ENCODE measurements around the gene ELFN1. TPM values are rescaled to one million over a fixed set of nuclear protein-coding genes. Genes with fewer than 3 reads are reported as not detected.
A peak's percentile ranks its signal among the peaks of the same experiment; 100 is the strongest.

Gene ELFN1
- total RNA-seq, 1 donor from 2014 or later, result 1.4 TPM

DNA sequence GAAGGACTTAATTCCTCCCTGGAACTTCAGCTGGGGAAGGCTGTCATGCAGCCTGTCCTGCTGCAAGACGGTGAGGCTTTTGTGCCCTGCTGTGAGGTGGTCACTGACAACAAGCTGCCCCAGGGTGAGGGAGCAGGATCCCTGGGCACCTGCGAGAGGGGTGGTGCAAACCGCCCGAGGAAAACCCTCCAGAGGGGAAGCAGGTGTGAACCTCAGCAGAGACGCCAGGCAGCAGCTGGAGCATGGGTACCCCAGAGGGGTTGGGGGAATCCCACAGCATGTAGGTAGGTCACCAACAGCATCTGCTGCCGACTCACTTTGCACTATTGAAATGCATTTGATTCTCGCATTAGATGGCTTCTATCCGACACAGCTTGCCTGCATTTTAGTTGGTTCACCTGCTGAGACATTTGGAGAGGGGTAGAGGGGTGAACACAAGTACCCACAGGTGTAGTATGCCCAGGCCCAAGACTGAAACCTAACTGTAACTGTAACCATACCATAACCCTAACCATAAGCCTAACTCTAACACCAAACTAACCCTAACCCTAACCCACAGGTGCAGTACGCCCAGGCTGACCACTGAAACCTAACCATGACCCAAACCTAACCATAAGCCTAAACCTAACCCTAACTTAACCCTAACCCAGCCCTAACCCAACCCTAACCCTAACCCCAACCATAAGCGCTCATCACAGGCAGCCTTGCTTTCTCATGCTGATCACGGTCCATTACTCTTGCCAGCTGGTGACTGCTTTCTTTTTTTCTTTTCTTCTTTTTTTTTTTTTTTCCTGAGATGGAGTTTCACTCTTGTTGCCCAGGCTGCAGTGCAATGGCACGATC lies 85.9 kb downstream of the ELFN1 start:
- DNase-seq (no peak), ATAC-seq (no peak)
- Histone ChIP-seq H3K36me3 (no peaks in the 10 kb centered on the region), H3K27ac (no peak overlapping the region), H3K9me3 (no peaks in the 10 kb centered on the region), H3K4me1 (no peaks in the 10 kb centered on the region), H3K27me3 (ENCODE audit: low read depth) (peaks cover 5% of the 10 kb centered on the region), H3K4me3 (no peak overlapping the region)
- intact Hi-C loops (cut with DNase I), result no loop called here
- TF ChIP-seq, protein P1, sequence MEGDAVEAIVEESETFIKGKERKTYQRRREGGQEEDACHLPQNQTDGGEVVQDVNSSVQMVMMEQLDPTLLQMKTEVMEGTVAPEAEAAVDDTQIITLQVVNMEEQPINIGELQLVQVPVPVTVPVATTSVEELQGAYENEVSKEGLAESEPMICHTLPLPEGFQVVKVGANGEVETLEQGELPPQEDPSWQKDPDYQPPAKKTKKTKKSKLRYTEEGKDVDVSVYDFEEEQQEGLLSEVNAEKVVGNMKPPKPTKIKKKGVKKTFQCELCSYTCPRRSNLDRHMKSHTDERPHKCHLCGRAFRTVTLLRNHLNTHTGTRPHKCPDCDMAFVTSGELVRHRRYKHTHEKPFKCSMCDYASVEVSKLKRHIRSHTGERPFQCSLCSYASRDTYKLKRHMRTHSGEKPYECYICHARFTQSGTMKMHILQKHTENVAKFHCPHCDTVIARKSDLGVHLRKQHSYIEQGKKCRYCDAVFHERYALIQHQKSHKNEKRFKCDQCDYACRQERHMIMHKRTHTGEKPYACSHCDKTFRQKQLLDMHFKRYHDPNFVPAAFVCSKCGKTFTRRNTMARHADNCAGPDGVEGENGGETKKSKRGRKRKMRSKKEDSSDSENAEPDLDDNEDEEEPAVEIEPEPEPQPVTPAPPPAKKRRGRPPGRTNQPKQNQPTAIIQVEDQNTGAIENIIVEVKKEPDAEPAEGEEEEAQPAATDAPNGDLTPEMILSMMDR (IDR thresholded peaks at IDR 0.05), result no peak

DNA sequence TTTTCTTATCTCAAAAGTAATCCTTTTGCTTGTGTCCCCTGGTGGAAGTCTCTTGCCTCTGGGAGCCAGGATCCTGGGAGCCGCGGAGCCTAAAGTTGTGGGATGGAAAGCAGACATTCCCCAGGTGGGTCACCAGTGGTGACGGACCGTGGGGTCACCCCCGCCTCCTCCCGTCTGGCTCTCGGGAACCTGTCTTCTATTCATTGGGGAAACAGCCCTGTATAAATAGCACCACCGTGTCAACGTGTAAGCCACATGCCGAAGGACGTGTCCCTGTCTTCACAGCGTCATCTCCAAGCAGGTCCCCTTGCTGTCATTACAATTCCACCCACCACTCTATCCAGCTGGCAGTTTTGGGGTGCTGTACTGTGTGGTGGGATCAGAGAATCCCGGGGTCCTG lies 87.5 kb downstream of the ELFN1 start:
- no peaks in the 10 kb centered on the region for H3K36me3 ChIP-seq
- TF ChIP-seq, protein P1 (IDR thresholded peaks at IDR 0.05), result no peak
- peaks cover 5% of the 10 kb centered on the region for H3K27me3 ChIP-seq (ENCODE audit: low read depth)
- no peak for DNase-seq
- H3K4me1 ChIP-seq, result no peaks in the 10 kb centered on the region
- H3K4me3 ChIP-seq, result no peak overlapping the region
- no peaks in the 10 kb centered on the region for H3K9me3 ChIP-seq
- no peak for ATAC-seq
- no peak overlapping the region for H3K27ac ChIP-seq
- intact Hi-C loops (cut with DNase I), result no loop called here

DNA sequence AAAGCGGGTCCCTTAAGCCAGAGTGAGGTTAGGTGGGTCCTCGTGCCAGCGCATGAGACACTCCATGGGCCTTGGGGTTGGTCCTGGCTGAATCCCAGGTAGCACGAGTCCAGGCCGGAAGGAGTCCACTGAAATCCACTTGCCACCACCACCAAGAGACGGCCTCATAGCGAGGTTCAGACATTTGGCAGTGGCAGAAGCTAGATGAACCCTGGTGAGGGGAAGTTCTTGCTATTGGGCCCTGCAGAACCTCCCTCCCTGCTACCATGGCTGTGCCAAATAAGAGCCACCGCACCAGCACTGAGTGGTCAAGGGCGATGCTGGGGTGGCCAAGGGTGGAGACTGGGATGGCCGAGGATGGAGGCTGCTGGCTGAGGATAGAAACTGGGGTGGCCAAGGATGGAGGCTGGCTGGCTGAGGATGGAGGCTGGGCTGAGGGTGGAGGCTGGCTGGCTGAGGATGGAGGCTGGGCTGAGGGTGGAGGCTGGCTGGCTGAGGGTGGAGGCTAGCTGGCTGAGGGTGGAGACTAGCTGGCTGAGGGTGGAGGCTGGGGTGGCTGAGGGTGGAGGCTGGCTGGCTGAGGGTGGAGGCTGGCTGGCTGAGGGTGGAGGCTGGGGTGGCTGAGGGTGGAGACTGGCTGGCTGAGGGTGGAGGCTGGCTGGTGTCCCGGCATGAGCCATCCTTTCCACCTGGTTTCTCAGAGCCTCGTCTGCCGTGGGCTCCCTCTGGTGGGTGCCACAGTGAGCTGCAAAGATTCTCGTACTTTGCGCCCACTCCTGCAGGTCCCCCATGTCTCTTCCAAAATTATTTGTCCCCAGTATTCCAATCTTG lies 88.2 kb downstream of the ELFN1 start:
- intact Hi-C loops (cut with DNase I), result no loop called here
- H3K36me3 ChIP-seq, result no peaks in the 10 kb centered on the region
- H3K4me1 ChIP-seq, result no peaks in the 10 kb centered on the region
- DNase-seq, result peak; percentile 46
- H3K9me3 ChIP-seq, result no peaks in the 10 kb centered on the region
- ATAC-seq, result no peak
- TF ChIP-seq, protein P1 (IDR thresholded peaks at IDR 0.05), result no peak
- H3K27me3 ChIP-seq (ENCODE audit: low read depth), result peaks cover 5% of the 10 kb centered on the region
- no peak overlapping the region for H3K27ac ChIP-seq
- no peak overlapping the region for H3K4me3 ChIP-seq

DNA sequence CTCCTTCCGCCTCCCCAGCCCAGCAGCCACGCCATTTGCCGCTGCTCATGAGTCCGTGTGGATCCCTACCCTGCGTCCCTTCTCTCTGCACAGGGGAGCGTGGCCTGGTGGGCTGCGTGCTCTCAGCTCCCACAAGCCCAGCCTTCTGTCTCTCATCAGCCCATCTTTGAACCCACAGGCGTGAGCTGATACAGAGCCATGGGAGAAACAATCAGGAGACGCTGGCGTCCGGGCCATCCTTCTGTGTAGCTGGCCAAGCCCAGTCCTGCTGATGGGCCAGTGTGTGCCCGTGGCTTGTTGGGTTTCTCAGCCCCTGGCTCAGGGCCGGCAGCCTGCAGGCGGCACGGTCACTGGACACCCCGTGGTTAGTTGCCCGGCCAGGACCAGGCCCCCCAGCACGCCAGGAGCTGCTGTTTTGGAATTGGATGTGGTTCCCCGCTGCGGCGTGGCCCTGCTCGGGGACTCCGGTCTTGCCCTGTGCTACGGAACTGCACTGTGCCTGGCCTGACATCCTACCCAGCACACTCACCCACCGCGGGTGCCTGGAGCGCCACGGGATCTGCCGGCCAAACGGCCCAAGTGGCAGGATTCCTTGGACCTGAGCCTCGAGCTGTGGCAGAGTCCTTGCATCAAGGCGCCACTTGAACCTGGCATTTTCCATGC lies 88.9 kb downstream of the ELFN1 start:
- Histone ChIP-seq H3K9me3 (peaks cover 2% of the 10 kb centered on the region), H3K4me3 (no peak overlapping the region), H3K27ac (no peak overlapping the region), H3K4me1 (no peaks in the 10 kb centered on the region), H3K27me3 (ENCODE audit: low read depth) (peaks cover 5% of the 10 kb centered on the region), H3K36me3 (no peaks in the 10 kb centered on the region)
- intact Hi-C loops (cut with DNase I), result no loop called here
- ATAC-seq (no peak), DNase-seq (peak; percentile 35)
- TF ChIP-seq, protein P1 (IDR thresholded peaks at IDR 0.05), result no peak

DNA sequence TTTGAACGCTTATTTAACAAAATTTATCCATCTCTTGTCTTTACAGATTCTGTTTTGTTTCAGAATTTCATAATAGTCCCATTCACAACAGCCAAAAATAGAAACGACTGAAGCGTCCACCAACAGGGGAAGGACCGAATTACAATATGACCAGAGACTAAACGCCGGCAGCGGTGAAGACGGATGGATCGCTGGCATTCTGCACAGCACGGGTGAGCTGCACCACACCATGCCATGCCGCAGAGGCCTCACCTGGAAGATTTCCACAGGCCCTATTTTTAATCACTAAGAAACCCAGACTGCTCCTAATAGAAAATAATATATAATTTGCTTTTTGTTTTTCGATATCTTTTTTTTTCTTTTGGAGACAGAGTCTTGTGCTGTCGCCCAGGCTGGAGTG lies 91.0 kb downstream of the ELFN1 start:
- intact Hi-C loops (cut with DNase I), result no loop called here
- Histone ChIP-seq H3K9me3 (peaks cover 8% of the 10 kb centered on the region), H3K4me1 (no peaks in the 10 kb centered on the region), H3K27ac (no peak overlapping the region), H3K27me3 (ENCODE audit: low read depth) (peaks cover 5% of the 10 kb centered on the region), H3K36me3 (no peaks in the 10 kb centered on the region), H3K4me3 (no peak overlapping the region)
- DNase-seq (no peak), ATAC-seq (no peak)
- TF ChIP-seq, protein P1 (IDR thresholded peaks at IDR 0.05), result no peak

Measured in lower lobe of right lung (tissue), 2 donors.